Upper lobe of left lung (tissue), 6 donors: ENCODE data around the gene GTF2A1L. TPM values are rescaled to one million over a fixed set of nuclear protein-coding genes. Genes with fewer than 3 reads are reported as not detected.
A peak's percentile ranks its signal among the peaks of the same experiment; 100 is the strongest.

Experiments
- ATAC-seq, 2 donors: fragments of 200-7000 bp; cut with Tn5 transposase; one replicate each; pipeline ENCODE4 v1.9.1; 2022; ENCODE audit warnings: mild to moderate bottlenecking in 2 of 2, moderate library complexity in 2 of 2; ENCODE audit not compliant: low FRiP score in 2 of 2
- DNase-seq, 2 donors: peaks; one replicate each; pipeline ENCODE4 v3.0.0-alpha.2; 2019 to 2020
- H3K27ac ChIP-seq, 4 donors: fragments of 200-600 bp; sonication (generic); one replicate each; pipeline ENCODE4 v1.5.1; 2016 to 2019
- H3K27me3 ChIP-seq, 4 donors: fragments of 200-600 bp; sonication (generic); one replicate each; pipeline ENCODE4 v1.5.1; 2017 to 2019
- H3K36me3 ChIP-seq, 4 donors: fragments of 200-600 bp; sonication (generic); one replicate each; pipeline ENCODE4 v1.5.1; 2016 to 2019
- H3K4me1 ChIP-seq, 4 donors: fragments of 200-600 bp; sonication (generic); one replicate each; pipeline ENCODE4 v1.5.1; 2018 to 2019
- H3K4me3 ChIP-seq, 4 donors: fragments of 200-600 bp; sonication (generic); one replicate each; pipeline ENCODE4 v1.5.1; 2017 to 2019; ENCODE audit warnings: mild to moderate bottlenecking in 2 of 4, moderate library complexity in 1 of 4
- H3K9me3 ChIP-seq, 4 donors: fragments of 200-600 bp; sonication (generic); one replicate each; pipeline ENCODE4 v1.5.1; 2018 to 2019
- EP300 ChIP-seq, 4 donors: sonication (generic); formaldehyde crosslinking; IDR thresholded peaks; one replicate each; pipeline ENCODE4 v1.5.1; 2017; ENCODE audit warnings: antibody characterized with exemption in 4 of 4, control low read depth in 2 of 4
- POLR2A ChIP-seq, 4 donors: fragments of 450-650 bp; IDR thresholded peaks; one replicate each; pipeline ENCODE4 v1.5.1; 2016 to 2017; ENCODE audit warnings: antibody characterized with exemption in 4 of 4, mild to moderate bottlenecking in 2 of 4
- POLR2AphosphoS5 ChIP-seq, 2 donors: sonication (generic); formaldehyde crosslinking; IDR thresholded peaks; one replicate each; pipeline ENCODE4 v1.5.1; 2017; ENCODE audit warnings: antibody characterized with exemption in 2 of 2
- WGBS, 2 donors: methylation state at CpG; one replicate each; pipeline ENCODE4 v1.1.5; 2017 to 2018; 5-methylcytosine and 5-hydroxymethylcytosine counted together
- total RNA-seq, 6 donors: library from RNA; depleted of rRNA in 4 of 6; stranded (reverse); fragments of >200 nt in 4 of 6; gene quantifications; one replicate each; pipeline versions ENCODE4 v1.1.0 to v1.2.1, GENCODE V29; 2016 to 2021
- TF ChIP-seq, protein P1 (sequence below), 6 experiments: fragments of 450-650 bp in 4 of 6; fragments of 200-600 bp in 2 of 6; sonication (generic) in 2 of 6; IDR thresholded peaks; one replicate each; pipeline ENCODE4 v1.5.1; 2016 to 2019; ENCODE audit warnings: antibody characterized with exemption in 6 of 6
- donor health status: DM: no; HTN: no; CAD: no; lungs with moderate emphysema.
- donor health status: DM: no; HTN: yes; CAD: no; lungs with severe emphysema.

The GTF2A1L gene
- total RNA-seq, 6 donors from 2014 or later = 0.61 to 1.1 (median 0.89) TPM; not detected in 3

GRCh38 chr2:48723129-48723528 lies 105.5 kb downstream of the GTF2A1L start:
- no peak for TF ChIP-seq POLR2A (IDR thresholded peaks at IDR 0.05)
- TF ChIP-seq POLR2AphosphoS5 (IDR thresholded peaks at IDR 0.05) = no peak
- TF ChIP-seq EP300 (IDR thresholded peaks at IDR 0.05) = no peak
- TF ChIP-seq, protein P1, sequence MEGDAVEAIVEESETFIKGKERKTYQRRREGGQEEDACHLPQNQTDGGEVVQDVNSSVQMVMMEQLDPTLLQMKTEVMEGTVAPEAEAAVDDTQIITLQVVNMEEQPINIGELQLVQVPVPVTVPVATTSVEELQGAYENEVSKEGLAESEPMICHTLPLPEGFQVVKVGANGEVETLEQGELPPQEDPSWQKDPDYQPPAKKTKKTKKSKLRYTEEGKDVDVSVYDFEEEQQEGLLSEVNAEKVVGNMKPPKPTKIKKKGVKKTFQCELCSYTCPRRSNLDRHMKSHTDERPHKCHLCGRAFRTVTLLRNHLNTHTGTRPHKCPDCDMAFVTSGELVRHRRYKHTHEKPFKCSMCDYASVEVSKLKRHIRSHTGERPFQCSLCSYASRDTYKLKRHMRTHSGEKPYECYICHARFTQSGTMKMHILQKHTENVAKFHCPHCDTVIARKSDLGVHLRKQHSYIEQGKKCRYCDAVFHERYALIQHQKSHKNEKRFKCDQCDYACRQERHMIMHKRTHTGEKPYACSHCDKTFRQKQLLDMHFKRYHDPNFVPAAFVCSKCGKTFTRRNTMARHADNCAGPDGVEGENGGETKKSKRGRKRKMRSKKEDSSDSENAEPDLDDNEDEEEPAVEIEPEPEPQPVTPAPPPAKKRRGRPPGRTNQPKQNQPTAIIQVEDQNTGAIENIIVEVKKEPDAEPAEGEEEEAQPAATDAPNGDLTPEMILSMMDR (IDR thresholded peaks at IDR 0.05) = no peak
- Histone ChIP-seq H3K4me3 (no peak overlapping the region), H3K27me3 (no peaks in the 10 kb centered on the region), H3K9me3 (no peaks in the 10 kb centered on the region), H3K36me3 (no peaks in the 10 kb centered on the region), H3K4me1 (peaks cover 0 to 17% (median 0%) of the 10 kb centered on the region in 4 donors), H3K27ac (no peak overlapping the region)
- no peak for ATAC-seq
- no peak for DNase-seq

DNA sequence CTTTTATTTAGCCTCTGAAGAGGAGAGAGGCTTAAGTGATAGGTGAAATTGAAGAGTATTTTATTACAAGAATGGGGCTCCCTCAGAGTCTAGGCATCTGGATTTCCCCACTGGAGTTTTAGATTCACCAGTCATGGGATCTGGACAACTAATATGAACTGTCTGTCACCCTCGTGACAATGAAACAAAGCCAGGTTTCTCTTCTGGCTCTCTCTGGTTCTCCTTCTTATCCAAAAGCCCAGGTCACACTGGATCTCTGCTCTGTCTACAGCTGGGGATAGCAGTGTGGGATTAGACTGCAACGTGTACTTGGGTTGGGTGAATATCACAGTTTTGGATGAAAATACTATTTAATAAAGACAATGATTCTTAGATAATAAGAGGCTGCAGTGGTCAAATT lies 106.6 kb downstream of the GTF2A1L start:
- TF ChIP-seq EP300 (IDR thresholded peaks at IDR 0.05) = no peak
- TF ChIP-seq, protein P1 (IDR thresholded peaks at IDR 0.05) = no peak

GRCh38 chr2:48725696-48726494 lies 108.2 kb downstream of the GTF2A1L start:
- Histone ChIP-seq H3K27ac (no peak overlapping the region), H3K9me3 (no peaks in the 10 kb centered on the region), H3K4me1 (peaks cover 0 to under 1% (median 0%) of the 10 kb centered on the region in 4 donors), H3K36me3 (no peaks in the 10 kb centered on the region), H3K27me3 (no peaks in the 10 kb centered on the region), H3K4me3 (no peak overlapping the region)
- no peak for TF ChIP-seq POLR2A (IDR thresholded peaks at IDR 0.05)
- WGBS, 2 donors = 65 to 74% methylated on average over 7 of the region's 7 CpGs
- no peak for ATAC-seq
- no peak for DNase-seq

More for the DNA sequence above, 106.6 kb downstream of the GTF2A1L start:
- Histone ChIP-seq H3K36me3 (no peaks in the 10 kb centered on the region), H3K9me3 (no peaks in the 10 kb centered on the region), H3K4me3 (no peak overlapping the region), H3K4me1 (peaks cover 0 to 11% (median 0%) of the 10 kb centered on the region in 4 donors), H3K27ac (no peak overlapping the region), H3K27me3 (no peaks in the 10 kb centered on the region)
- ATAC-seq = no peak
- 86 to 95% methylated on average over 2 of the region's 2 CpGs for WGBS, 2 donors
- DNase-seq = no peak

GRCh38 chr2:48727560-48727959 lies 109.9 kb downstream of the GTF2A1L start:
- Histone ChIP-seq H3K36me3 (no peaks in the 10 kb centered on the region), H3K4me1 (no peaks in the 10 kb centered on the region), H3K27me3 (no peaks in the 10 kb centered on the region), H3K27ac (no peak overlapping the region), H3K9me3 (no peaks in the 10 kb centered on the region), H3K4me3 (no peak overlapping the region)
- no peak for DNase-seq
- TF ChIP-seq EP300 (IDR thresholded peaks at IDR 0.05) (no peak), POLR2A (IDR thresholded peaks at IDR 0.05) (no peak), POLR2AphosphoS5 (IDR thresholded peaks at IDR 0.05) (no peak)
- TF ChIP-seq, protein P1 (IDR thresholded peaks at IDR 0.05) = no peak
- 77 to 80% methylated on average over 2 of the region's 2 CpGs for WGBS, 2 donors
- peak in 1 of 2 donors; percentile 40 for ATAC-seq

- TF ChIP-seq POLR2AphosphoS5 (IDR thresholded peaks at IDR 0.05) = no peak
- TF ChIP-seq, protein P1 (IDR thresholded peaks at IDR 0.05) = no peak
- no peak for TF ChIP-seq POLR2A (IDR thresholded peaks at IDR 0.05)
- TF ChIP-seq EP300 (IDR thresholded peaks at IDR 0.05) = no peak
- DNase-seq = no peak
- H3K4me1 ChIP-seq = no peaks in the 10 kb centered on the region
- H3K4me3 ChIP-seq = no peak overlapping the region
- H3K27ac ChIP-seq = no peak overlapping the region
- H3K9me3 ChIP-seq = no peaks in the 10 kb centered on the region
- no peaks in the 10 kb centered on the region for H3K36me3 ChIP-seq
- no peak for ATAC-seq
- 91 to 92% methylated on average over 2 of the region's 2 CpGs for WGBS, 2 donors
- H3K27me3 ChIP-seq = no peaks in the 10 kb centered on the region
These were observed 110.6 kb downstream of the GTF2A1L start for GRCh38 chr2:48728295-48728694.
